WTC11 (cell line): ENCODE data around the gene IYD. TPM values are rescaled to one million over a fixed set of nuclear protein-coding genes. Genes with fewer than 3 reads are reported as not detected.
"Not testable (repeated sequence)": the region's sequence is repeated elsewhere in the genome, so short reads cannot be mapped to it uniquely, and the experiment has no call there.

Source experiments
- ATAC-seq: fragments of 200-7000 bp; cut with Tn5 transposase; 2 replicates; pipeline ENCODE4 v1.10.0; 2021; ENCODE audit warnings: mild to moderate bottlenecking, moderate library complexity
- CTCF ChIA-PET: fragments of 300-600 bp; sonication (Branson Sonifier 250); formaldehyde crosslinking; loops from one replicate; lab custom pipeline; 2021; ENCODE audit warnings: antibody characterized with exemption; lab: Charles Lee
- POLR2A ChIA-PET: fragments of 350-600 bp; sonication (Branson Sonifier 250); formaldehyde crosslinking; loops from one replicate; lab custom pipeline; 2021; ENCODE audit warnings: antibody characterized with exemption; lab: Charles Lee
- DNase-seq: peaks from one replicate; pipeline ENCODE4 v3.0.0; 2021; ENCODE audit warnings: low spot score
- H3K27ac Mint-ChIP-seq: 2 replicates; pipeline ENCODE4 v1.8.0; 2021; ENCODE audit warnings: mixed read lengths
- H3K27me3 Mint-ChIP-seq: 2 replicates; pipeline ENCODE4 v1.8.0; 2021; ENCODE audit warnings: low read depth, mild to moderate bottlenecking, moderate library complexity, mixed read lengths
- H3K36me3 Mint-ChIP-seq: 2 replicates; pipeline ENCODE4 v1.8.0; 2021; ENCODE audit warnings: mixed read lengths
- H3K4me1 Mint-ChIP-seq: 2 replicates; pipeline ENCODE4 v1.8.0; 2022; ENCODE audit warnings: mixed read lengths
- H3K4me3 Mint-ChIP-seq: 2 replicates; pipeline ENCODE4 v1.8.0; 2021; ENCODE audit warnings: mild to moderate bottlenecking, moderate library complexity, mixed read lengths
- H3K9me3 Mint-ChIP-seq: 2 replicates; pipeline ENCODE4 v1.8.0; 2021; ENCODE audit warnings: mixed read lengths
- ARID4B ChIP-seq: sonication (generic); formaldehyde crosslinking; IDR thresholded peaks from 2 replicates; pipeline ENCODE4 v1.8.0; 2023; ENCODE audit warnings: missing genetic modification reagents, mild to moderate bottlenecking, borderline replicate concordance
- FOXJ3 ChIP-seq: sonication (generic); formaldehyde crosslinking; IDR thresholded peaks from 2 replicates; pipeline ENCODE4 v1.9.0; 2021; ENCODE audit warnings: missing genetic modification reagents, mild to moderate bottlenecking, borderline replicate concordance
- FOXP1 ChIP-seq: sonication (generic); formaldehyde crosslinking; IDR thresholded peaks from 2 replicates; pipeline ENCODE4 v1.8.0; 2022; ENCODE audit warnings: missing genetic modification reagents, mild to moderate bottlenecking, moderate library complexity, borderline replicate concordance
- FOXP4 ChIP-seq: sonication (generic); formaldehyde crosslinking; IDR thresholded peaks from 2 replicates; pipeline ENCODE4 v1.8.0; 2022; ENCODE audit warnings: mild to moderate bottlenecking, missing genetic modification reagents
- JUN ChIP-seq: sonication (generic); formaldehyde crosslinking; IDR thresholded peaks from 2 replicates; pipeline ENCODE4 v1.8.0; 2023; ENCODE audit warnings: mild to moderate bottlenecking, missing genetic modification reagents
- MYBL2 ChIP-seq: sonication (generic); formaldehyde crosslinking; IDR thresholded peaks from 2 replicates; pipeline ENCODE4 v1.8.1; 2023; ENCODE audit warnings: mild to moderate bottlenecking, moderate library complexity, missing genetic modification reagents
- NR1H2 ChIP-seq: sonication (generic); formaldehyde crosslinking; IDR thresholded peaks from 2 replicates; pipeline ENCODE4 v1.9.0; 2021; ENCODE audit warnings: mild to moderate bottlenecking, moderate library complexity, missing genetic modification reagents
- NR3C1 ChIP-seq: sonication (generic); formaldehyde crosslinking; conservative IDR thresholded peaks from 2 replicates; pipeline ENCODE4 v1.8.1; 2023; ENCODE audit warnings: low read depth, mild to moderate bottlenecking, missing genetic modification reagents
- RELA ChIP-seq: sonication (generic); formaldehyde crosslinking; IDR thresholded peaks from 2 replicates; pipeline ENCODE4 v1.8.1; 2022; ENCODE audit warnings: missing genetic modification reagents, mild to moderate bottlenecking, borderline replicate concordance
- RORB ChIP-seq: fragments of 250-450 bp; sonication (Bioruptor Pico); IDR thresholded peaks from 2 replicates; pipeline ENCODE4 v1.9.0; 2021; ENCODE audit warnings: mild to moderate bottlenecking
- TCF7 ChIP-seq: sonication (generic); formaldehyde crosslinking; IDR thresholded peaks from 2 replicates; pipeline ENCODE4 v1.8.0; 2022; ENCODE audit warnings: mild to moderate bottlenecking, low read depth, missing genetic modification reagents, moderate library complexity
- TEAD4 ChIP-seq: sonication (generic); formaldehyde crosslinking; IDR thresholded peaks from 2 replicates; pipeline ENCODE4 v1.8.0; 2022; ENCODE audit warnings: mild to moderate bottlenecking, missing genetic modification reagents
- TP53 ChIP-seq: sonication (generic); formaldehyde crosslinking; IDR thresholded peaks from 2 replicates; pipeline ENCODE4 v1.8.1; 2023; ENCODE audit warnings: mild to moderate bottlenecking, missing genetic modification reagents
- ZNF263 ChIP-seq: sonication (generic); formaldehyde crosslinking; IDR thresholded peaks from 2 replicates; pipeline ENCODE4 v1.8.1; 2022; ENCODE audit warnings: low read depth, mild to moderate bottlenecking, moderate library complexity, missing genetic modification reagents
- ZNF671 ChIP-seq: fragments of 250-450 bp; sonication (Bioruptor Pico); IDR thresholded peaks from 2 replicates; pipeline ENCODE4 v1.8.0; 2021; ENCODE audit warnings: mild to moderate bottlenecking
- total RNA-seq: library from RNA; stranded (reverse); gene quantifications from 3 replicates; pipeline ENCODE4 v1.2.3, GENCODE V29; 2021
- TF ChIP-seq, protein P1 (sequence below): fragments of 250-450 bp; sonication (Bioruptor Pico); IDR thresholded peaks from 2 replicates; pipeline ENCODE4 v1.9.0; 2021; ENCODE audit warnings: moderate library complexity, mild to moderate bottlenecking, inconsistent platforms, borderline replicate concordance
- TF ChIP-seq, protein P2 (sequence below): sonication (generic); formaldehyde crosslinking; conservative IDR thresholded peaks from 2 replicates; pipeline ENCODE4 v1.8.1; 2023; ENCODE audit warnings: mild to moderate bottlenecking, low read depth, missing genetic modification reagents, moderate library complexity

IYD gene
- total RNA-seq, 1 experiment from 2014 or later: not detected

DNA sequence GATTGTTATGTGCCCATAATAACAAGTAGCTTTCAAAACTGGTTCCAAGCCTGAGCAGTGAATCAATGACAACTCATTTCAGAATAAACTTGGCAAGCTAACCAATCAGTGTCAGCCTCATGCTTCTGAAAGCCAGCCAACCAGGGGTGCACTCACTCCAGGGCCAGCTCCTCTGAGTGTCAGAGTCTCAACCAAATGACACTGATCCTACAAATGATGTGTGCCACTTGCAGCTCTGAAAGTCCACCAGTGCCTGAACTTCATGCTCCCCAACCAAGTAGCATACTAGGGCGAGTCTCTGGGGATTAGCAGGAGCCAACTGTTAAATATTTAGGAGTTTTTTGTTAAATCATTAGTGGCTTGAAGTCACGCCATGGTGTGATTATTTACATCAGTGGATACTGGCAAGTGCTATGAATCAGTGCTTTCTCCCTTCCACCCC lies 4.5 kb downstream of the IYD start:
- ChIA-PET POLR2A (no interaction called here), CTCF (interaction anchor here (1.4 kb wide), 1 partner anchor 292 kb away, joined by 5 read pairs; no protein-coding TSS in a partner anchor)
- TF ChIP-seq ARID4B: no peak
- no peak for TF ChIP-seq TCF7 (CRISPR knock-in tag)
- TF ChIP-seq ZNF263: no peak
- TF ChIP-seq RELA (CRISPR knock-in tag): no peak
- no peak for TF ChIP-seq RORB (CRISPR knock-in tag)
- TF ChIP-seq FOXP1 (CRISPR knock-in tag): no peak
- DNase-seq (no peak), ATAC-seq (no peak)
- Mint-ChIP-seq H3K27me3 (peaks cover 3% of the 10 kb centered on the region; the same call in 1 of the 2 replicates), H3K27ac (no peak overlapping the region), H3K4me3 (no peak overlapping the region), H3K36me3 (no peaks in the 10 kb centered on the region), H3K9me3 (no peaks in the 10 kb centered on the region), H3K4me1 (no peaks in the 10 kb centered on the region)

DNA sequence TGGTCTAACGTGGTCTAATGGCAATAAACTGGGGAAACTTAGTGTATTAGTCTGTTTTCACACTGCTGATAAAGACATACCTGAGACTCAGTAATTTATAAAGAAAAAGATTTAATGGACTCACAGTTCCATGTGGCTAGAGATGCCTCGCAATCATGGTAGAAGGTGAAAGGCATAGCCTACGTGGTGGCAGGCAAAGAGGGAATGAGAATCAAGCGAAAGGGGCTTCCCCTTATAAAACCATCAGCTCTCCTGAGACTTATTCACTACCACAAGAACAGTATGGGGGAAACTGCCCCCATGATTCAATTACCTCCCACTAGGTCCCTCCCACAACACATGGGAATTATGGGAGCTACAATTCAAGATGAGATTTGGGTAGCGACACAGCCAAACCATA lies 5.5 kb downstream of the IYD start:
- DNase-seq, H3K27me3 Mint-ChIP-seq, ATAC-seq, H3K4me1 Mint-ChIP-seq, POLR2A ChIA-PET, H3K27ac Mint-ChIP-seq, H3K9me3 Mint-ChIP-seq, H3K4me3 Mint-ChIP-seq, H3K36me3 Mint-ChIP-seq, CTCF ChIA-PET: not testable (repeated sequence)

DNA sequence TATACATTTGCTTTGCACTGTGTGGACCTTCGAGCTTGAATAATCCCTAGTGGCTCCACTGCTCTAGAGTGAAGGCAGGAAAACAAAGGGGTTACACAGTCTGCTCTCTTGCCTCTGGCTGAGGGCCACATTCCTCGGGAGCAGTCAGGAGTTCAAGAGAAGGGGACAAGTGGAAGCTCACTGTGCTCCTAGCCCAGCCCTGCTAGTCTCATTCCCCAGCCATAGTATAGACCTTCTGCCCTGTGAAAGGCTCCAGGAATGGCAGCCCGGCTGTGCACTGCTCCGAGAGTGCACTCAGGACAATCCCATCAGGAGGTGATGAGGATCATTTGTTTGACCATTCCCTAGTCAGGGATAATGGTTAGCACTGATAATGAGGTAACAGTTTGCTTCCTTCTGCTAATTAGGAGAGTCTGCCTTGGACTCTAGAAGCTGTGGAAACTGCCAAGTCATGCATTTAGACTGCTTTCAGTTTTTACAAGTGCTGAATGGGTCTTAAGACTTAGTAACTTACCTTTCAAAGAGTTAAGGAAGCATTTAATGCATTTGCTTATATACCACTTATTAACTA lies 8.5 kb downstream of the IYD start:
- no peaks in the 10 kb centered on the region for H3K9me3 Mint-ChIP-seq
- no peak for DNase-seq
- peaks cover 8% of the 10 kb centered on the region; the same call in 1 of the 2 replicates for H3K27me3 Mint-ChIP-seq
- ATAC-seq: no peak
- H3K27ac Mint-ChIP-seq: no peak overlapping the region
- no peak for TF ChIP-seq NR3C1 (CRISPR knock-in tag)
- TF ChIP-seq TP53 (CRISPR knock-in tag): no peak
- TF ChIP-seq MYBL2 (CRISPR knock-in tag): no peak
- TF ChIP-seq ZNF671: no peak
- TF ChIP-seq, protein P1, sequence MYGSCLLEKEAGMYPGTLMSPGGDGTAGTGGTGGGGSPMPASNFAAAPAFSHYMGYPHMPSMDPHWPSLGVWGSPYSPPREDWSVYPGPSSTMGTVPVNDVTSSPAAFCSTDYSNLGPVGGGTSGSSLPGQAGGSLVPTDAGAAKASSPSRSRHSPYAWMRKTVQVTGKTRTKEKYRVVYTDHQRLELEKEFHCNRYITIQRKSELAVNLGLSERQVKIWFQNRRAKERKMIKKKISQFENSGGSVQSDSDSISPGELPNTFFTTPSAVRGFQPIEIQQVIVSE (CRISPR knock-in tag): no peak
- no peak for TF ChIP-seq NR1H2 (CRISPR knock-in tag)
- TF ChIP-seq TEAD4 (CRISPR knock-in tag): no peak
- TF ChIP-seq, protein P2, sequence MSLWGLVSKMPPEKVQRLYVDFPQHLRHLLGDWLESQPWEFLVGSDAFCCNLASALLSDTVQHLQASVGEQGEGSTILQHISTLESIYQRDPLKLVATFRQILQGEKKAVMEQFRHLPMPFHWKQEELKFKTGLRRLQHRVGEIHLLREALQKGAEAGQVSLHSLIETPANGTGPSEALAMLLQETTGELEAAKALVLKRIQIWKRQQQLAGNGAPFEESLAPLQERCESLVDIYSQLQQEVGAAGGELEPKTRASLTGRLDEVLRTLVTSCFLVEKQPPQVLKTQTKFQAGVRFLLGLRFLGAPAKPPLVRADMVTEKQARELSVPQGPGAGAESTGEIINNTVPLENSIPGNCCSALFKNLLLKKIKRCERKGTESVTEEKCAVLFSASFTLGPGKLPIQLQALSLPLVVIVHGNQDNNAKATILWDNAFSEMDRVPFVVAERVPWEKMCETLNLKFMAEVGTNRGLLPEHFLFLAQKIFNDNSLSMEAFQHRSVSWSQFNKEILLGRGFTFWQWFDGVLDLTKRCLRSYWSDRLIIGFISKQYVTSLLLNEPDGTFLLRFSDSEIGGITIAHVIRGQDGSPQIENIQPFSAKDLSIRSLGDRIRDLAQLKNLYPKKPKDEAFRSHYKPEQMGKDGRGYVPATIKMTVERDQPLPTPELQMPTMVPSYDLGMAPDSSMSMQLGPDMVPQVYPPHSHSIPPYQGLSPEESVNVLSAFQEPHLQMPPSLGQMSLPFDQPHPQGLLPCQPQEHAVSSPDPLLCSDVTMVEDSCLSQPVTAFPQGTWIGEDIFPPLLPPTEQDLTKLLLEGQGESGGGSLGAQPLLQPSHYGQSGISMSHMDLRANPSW: no peak
- no peak for TF ChIP-seq FOXJ3 (CRISPR knock-in tag)
- no peak for TF ChIP-seq FOXP4 (CRISPR knock-in tag)
- no peak for TF ChIP-seq JUN (CRISPR knock-in tag)
- POLR2A ChIA-PET: no interaction called here
- H3K36me3 Mint-ChIP-seq: no peaks in the 10 kb centered on the region
- CTCF ChIA-PET: no interaction called here
- no peaks in the 10 kb centered on the region for H3K4me1 Mint-ChIP-seq
- H3K4me3 Mint-ChIP-seq: no peak overlapping the region
